Left ventricle myocardium inferior (tissue), 1 donor: ENCODE results near the gene AIFM3. TPM values are rescaled to one million over a fixed set of nuclear protein-coding genes. Genes with fewer than 3 reads are reported as not detected.

Experiments
- DNase-seq: peaks from one replicate; pipeline ENCODE4 v3.0.0-alpha.2; 2020
- H3K27ac ChIP-seq: fragments of 200-600 bp; replicated peaks from 2 replicates; pipeline ENCODE4 v1.8.0; 2021
- H3K27me3 ChIP-seq: fragments of 200-600 bp; 2 replicates; pipeline ENCODE4 v1.8.0; 2021; ENCODE audit warnings: low read depth
- H3K36me3 ChIP-seq: fragments of 200-600 bp; 2 replicates; pipeline ENCODE4 v1.8.0; 2021
- H3K4me1 ChIP-seq: fragments of 200-600 bp; 2 replicates; pipeline ENCODE4 v1.8.0; 2021
- H3K4me3 ChIP-seq: fragments of 200-600 bp; 2 replicates; pipeline ENCODE4 v1.8.0; 2021; ENCODE audit warnings: mild to moderate bottlenecking, moderate library complexity
- H3K9me3 ChIP-seq: fragments of 200-600 bp; replicated peaks from 2 replicates; pipeline ENCODE4 v1.8.0; 2021
- CTCF ChIP-seq: fragments of 200-600 bp; IDR thresholded peaks from 2 replicates; pipeline ENCODE4 v1.8.0; 2021; ENCODE audit warnings: antibody characterized with exemption, mild to moderate bottlenecking, borderline replicate concordance
- intact Hi-C: fragments of 100-400 bp; cut with micrococcal nuclease; formaldehyde crosslinking; loops from one replicate; pipeline ENCODE4 v1.11.0; 2022
- total RNA-seq: library from RNA; stranded (reverse); fragmentation: NEBNext Ultra II Directional; extraction: Animal tissue kit (Norgen Biotek cat#: 25700); gene quantifications from one replicate; pipeline ENCODE4 v1.2.1, GENCODE V29; 2021
- donor health status: DM: no; HTN: yes; CAD: no; lungs with severe emphysema.

AIFM3 gene
- total RNA-seq, 1 donor from 2014 or later, result 0.47 TPM

DNA sequence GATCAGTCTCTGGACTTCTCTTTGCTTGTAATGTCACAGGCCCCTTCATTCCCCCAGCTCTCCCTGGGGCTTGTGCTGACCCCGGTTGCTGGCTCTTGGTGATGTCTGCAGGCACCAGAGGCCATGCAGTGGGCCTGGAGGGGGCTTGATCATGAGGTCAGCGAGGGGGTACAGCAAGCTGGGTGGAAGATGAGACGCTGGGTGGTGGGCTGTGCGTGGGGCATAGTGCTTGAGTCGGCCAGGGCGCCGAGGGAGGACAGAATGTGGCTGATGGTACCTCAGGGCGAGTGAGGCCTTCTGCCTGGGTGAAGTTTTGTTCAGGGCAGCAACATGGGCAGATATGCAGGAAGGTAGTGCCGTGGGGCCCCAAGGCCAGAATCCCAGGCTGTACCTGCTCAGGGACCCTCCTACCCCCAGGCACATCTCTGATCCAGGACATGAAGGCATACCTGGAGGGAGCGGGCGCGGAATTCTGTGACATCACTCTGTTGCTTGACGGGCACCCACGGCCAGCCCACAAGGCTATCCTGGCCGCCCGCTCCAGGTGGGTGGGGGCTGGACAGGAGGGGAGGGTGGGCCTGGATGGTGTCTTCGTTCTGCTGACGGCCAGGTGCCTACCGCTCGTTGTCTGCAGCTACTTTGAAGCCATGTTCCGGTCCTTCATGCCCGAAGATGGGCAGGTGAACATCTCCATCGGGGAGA lies 28.4 kb downstream of the AIFM3 start:
- Histone ChIP-seq H3K27me3 (no peaks in the 10 kb centered on the region), H3K27ac (no peak overlapping the region), H3K9me3 (no peaks in the 10 kb centered on the region), H3K4me3 (no peak overlapping the region), H3K36me3 (peaks cover 81% of the 10 kb centered on the region), H3K4me1 (peaks cover 14% of the 10 kb centered on the region)
- intact Hi-C loops, result no loop called here
- DNase-seq, result no peak
- TF ChIP-seq CTCF, result no peak

GRCh38 chr22:20996031-20996410 lies 29.0 kb downstream of the AIFM3 start:
- Histone ChIP-seq H3K27me3 (no peaks in the 10 kb centered on the region), H3K4me1 (peaks cover 19% of the 10 kb centered on the region), H3K27ac (no peak overlapping the region), H3K36me3 (peaks cover 78% of the 10 kb centered on the region), H3K4me3 (no peak overlapping the region), H3K9me3 (no peaks in the 10 kb centered on the region)
- intact Hi-C loops, result no loop called here
- TF ChIP-seq CTCF, result no peak
- no peak for DNase-seq

DNA sequence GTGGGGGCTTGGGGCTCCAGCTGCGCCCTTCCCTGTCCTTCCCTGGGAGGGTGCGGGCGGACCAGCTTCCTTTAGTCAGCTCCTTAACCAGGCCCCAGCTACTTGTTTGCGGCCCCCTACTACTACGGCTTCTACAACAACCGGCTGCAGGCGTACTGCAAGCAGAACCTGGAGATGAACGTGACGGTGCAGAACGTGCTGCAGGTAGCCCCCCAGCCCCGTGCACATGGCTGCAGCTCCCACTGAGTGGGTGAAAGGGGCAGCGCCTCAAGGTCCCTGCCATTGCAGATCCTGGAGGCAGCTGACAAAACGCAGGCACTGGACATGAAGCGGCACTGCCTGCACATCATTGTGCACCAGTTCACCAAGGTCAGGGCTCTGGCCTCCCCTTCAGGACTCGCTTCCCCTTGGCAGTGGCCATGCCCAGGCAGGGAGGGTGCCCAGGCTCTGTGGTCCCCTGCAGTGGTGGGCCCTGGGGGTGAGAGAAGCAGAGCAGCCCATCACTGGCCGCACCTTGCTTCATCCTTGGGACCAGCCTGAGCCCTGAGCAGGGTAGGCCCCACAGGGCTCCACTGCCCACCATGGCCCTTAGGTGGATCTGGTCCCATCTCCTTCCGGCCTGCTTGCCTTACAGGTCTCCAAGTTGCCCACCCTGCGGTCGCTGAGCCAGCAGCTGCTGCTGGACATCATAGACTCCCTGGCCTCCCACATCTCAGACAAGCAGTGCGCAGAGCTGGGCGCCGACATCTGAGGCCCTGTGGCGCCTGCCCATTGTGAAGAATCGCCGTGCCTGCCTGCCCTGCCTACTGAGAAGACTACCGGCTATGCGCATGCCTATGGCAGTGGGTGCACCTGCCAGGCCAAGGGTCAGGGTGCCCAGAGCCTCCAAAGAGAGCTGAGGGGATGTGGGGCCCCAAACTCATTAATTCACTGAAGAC lies 29.8 kb downstream of the AIFM3 start:
- Histone ChIP-seq H3K27ac (no peak overlapping the region), H3K4me3 (no peak overlapping the region), H3K36me3 (peaks cover 70% of the 10 kb centered on the region), H3K27me3 (no peaks in the 10 kb centered on the region), H3K9me3 (no peaks in the 10 kb centered on the region), H3K4me1 (peaks cover 26% of the 10 kb centered on the region)
- intact Hi-C loops, result no loop called here
- no peak for TF ChIP-seq CTCF
- no peak for DNase-seq

DNA sequence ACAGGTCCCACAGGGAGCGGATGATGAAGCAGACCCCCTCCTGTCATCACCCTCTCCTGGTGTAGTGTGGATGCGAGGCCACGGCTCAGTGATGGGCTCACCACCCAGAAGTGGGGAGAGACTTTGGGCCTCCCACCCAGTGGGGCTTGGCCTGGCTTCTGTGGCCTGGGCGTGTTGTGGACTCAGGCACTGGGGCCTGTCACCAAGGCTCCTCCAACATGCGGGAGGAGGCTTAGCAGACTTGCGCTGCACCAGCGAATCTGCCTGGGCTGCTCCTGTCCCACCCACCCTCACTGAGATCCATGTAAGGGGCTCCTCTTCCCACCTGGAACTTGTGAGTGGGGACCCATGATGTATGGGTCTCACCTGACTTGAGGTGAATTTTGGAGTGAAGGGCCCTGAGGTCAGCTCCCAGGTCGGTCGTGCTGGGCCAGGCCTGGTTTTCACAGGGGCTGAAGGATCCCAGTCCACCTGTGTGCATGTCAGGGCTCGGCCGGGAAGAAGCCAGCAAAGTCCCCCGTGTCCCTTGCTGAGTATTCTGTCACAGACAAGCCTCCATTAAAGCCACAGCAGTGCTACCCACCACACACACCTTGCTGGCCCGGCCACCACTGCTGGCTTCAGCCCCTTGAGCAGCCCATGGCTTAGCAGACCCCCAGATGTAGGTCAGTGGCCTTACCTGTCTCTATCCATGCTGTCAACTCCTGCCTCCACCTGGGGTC lies 30.6 kb downstream of the AIFM3 start:
- Histone ChIP-seq H3K4me3 (no peak overlapping the region), H3K36me3 (peaks cover 61% of the 10 kb centered on the region), H3K9me3 (no peaks in the 10 kb centered on the region), H3K4me1 (peaks cover 35% of the 10 kb centered on the region), H3K27ac (no peak overlapping the region), H3K27me3 (no peaks in the 10 kb centered on the region)
- intact Hi-C loops, result no loop called here
- TF ChIP-seq CTCF, result no peak
- no peak for DNase-seq
